ENCODE data around the gene PGP. TPM values are rescaled to one million over a fixed set of nuclear protein-coding genes. Genes with fewer than 3 reads are reported as not detected.

Gene PGP
- total RNA-seq, 4 donors from 2014 or later, result 2.6 to 14.4 (median 10.4) TPM

DNA sequence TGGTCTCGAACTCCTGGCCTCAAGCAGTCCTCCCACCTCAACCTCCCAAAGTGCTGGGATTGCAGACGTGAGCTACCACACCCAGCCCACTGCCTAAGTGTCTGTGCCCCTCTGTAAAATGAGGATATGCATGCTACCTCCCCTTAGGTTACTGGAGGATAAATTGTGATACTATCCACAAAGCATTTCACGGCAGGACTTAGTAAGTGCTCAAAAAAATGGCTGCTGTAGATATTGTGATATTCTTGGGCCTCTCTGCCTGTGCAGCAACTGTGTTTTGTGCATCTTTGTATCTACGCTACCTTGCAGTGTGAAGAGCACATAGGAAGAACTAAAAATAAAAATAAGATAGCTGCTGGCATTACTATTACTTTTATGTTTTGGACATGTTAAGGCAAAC, 16.4 kb downstream of the PGP start:
- no peak for DNase-seq
- Histone ChIP-seq H3K36me3 (no peaks in the 10 kb centered on the region), H3K4me3 (no peak overlapping the region), H3K4me1 (peaks cover 0 to 11% of the 10 kb centered on the region in 2 donors), H3K9me3 (no peaks in the 10 kb centered on the region), H3K27ac (no peak overlapping the region), H3K27me3 (peaks cover 6 to 13% of the 10 kb centered on the region in 2 donors)
- intact Hi-C loops (cut with DNase I; ENCODE audit: low total_unique reads), result no loop called here
- TF ChIP-seq, protein P1, sequence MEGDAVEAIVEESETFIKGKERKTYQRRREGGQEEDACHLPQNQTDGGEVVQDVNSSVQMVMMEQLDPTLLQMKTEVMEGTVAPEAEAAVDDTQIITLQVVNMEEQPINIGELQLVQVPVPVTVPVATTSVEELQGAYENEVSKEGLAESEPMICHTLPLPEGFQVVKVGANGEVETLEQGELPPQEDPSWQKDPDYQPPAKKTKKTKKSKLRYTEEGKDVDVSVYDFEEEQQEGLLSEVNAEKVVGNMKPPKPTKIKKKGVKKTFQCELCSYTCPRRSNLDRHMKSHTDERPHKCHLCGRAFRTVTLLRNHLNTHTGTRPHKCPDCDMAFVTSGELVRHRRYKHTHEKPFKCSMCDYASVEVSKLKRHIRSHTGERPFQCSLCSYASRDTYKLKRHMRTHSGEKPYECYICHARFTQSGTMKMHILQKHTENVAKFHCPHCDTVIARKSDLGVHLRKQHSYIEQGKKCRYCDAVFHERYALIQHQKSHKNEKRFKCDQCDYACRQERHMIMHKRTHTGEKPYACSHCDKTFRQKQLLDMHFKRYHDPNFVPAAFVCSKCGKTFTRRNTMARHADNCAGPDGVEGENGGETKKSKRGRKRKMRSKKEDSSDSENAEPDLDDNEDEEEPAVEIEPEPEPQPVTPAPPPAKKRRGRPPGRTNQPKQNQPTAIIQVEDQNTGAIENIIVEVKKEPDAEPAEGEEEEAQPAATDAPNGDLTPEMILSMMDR (IDR thresholded peaks at IDR 0.05), result no peak

DNA sequence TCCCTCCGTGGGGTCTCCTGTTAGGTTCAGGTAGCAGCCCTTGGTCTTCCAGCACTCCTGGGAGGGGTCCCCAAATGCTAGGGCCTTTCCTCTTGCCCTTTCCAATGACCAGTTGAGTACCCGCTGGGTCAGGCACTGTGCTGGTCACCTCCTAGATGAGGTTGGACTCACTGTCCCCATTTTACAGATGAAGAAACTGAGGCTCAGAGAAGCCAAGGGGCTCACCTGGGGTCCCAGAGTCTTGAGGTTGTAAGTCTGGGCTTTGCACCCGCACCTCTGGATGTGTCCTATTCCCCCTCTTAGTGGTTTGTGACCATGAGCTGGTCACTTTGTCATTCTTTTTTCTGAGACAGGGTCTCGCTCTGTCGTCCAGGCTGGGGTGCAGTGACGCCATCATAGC, 16.9 kb downstream of the PGP start:
- Histone ChIP-seq H3K36me3 (no peaks in the 10 kb centered on the region), H3K27ac (no peak overlapping the region), H3K9me3 (no peaks in the 10 kb centered on the region), H3K4me1 (peaks cover 0 to 11% of the 10 kb centered on the region in 2 donors), H3K27me3 (peaks cover 6 to 13% of the 10 kb centered on the region in 2 donors), H3K4me3 (no peak overlapping the region)
- DNase-seq, result no peak
- intact Hi-C loops (cut with DNase I; ENCODE audit: low total_unique reads), result no loop called here
- TF ChIP-seq, protein P1 (IDR thresholded peaks at IDR 0.05), result no peak

DNA sequence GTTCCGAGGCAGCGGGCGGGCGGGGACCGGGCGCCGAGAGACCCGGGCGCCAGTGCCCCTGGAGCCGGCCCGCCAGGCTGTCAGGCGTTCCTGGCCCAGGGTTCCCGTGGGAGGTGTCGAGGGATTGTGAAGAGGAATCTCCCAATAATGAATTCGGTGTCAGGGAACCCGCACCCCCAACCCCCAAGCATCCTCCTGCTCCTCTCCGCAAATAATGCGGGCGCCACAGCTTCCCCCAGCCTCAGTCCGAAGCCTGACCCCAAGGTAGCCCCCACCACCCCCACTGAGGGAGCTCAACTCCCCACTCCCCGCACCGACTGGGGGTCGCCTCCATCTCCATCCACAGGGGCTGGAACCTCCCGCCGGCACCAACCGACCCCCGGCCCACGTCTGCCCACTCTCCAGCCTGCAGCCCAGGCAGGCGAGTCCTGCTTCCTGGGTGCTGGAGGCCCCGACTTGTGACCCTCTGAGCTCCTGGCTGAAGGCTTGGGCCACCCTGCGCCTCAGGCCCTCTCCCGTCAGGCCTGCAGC, 17.6 kb downstream of the PGP start:
- H3K36me3 ChIP-seq, result no peaks in the 10 kb centered on the region
- intact Hi-C loops (cut with DNase I; ENCODE audit: low total_unique reads), result no loop called here

DNA sequence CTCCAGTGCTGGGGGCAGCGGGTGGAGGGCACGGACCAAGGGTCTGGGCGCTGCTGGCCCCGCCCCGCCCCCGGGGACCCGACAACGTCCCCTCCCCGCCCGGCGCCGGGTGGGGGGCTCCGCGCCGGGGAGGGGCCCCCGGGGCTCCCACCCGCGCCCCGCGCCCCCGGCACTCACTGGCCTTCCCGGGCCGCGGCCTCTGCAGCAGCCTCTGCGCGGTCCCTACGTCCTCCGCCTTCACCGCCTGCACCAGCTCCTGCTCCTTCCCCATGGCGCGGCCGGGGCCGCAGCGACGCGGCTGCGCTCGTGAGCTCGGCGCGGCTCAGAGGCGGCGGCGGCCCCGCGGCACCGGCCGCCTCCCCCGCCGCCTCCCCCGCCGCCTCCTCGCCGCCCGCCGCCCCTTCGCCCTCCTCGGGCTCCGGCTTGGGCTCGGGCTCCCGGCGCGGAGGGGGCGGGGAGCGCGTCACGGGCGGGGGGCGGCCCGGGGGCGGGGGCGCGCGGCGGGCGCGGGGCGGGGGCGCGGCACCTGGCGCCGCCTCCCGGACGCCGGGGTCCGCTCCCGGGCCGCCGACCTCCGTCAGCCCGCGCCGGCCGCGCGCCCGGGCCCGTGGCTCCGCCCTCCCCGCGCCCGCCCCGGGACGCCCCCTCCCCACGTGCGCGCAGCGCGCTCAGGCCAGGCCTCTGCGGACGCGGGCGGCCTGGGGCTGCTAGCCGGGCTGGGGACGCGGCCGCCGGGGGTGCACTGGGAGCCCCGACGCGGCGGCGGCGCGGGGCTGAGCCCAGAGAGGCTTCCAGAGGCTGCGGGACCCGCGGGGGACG, 18.3 kb downstream of the PGP start, which contains the start of gene CASKIN1:
TSS of gene CASKIN1 (minus strand) at position 444 of the 819 bp plus-strand sequence. CDS start at position 271, 173 bp downstream.
- TF ChIP-seq POLR2A (IDR thresholded peaks at IDR 0.05), result no peak
- TF ChIP-seq, protein P1 (IDR thresholded peaks at IDR 0.05), result no peak
- Histone ChIP-seq H3K4me1 (peaks cover 0 to 11% of the 10 kb centered on the region in 2 donors), H3K27ac (no peak within 1 kb of the TSS), H3K36me3 (no peaks in the 10 kb centered on the region), H3K27me3 (peaks cover 6 to 13% of the 10 kb centered on the region in 2 donors), H3K9me3 (no peaks in the 10 kb centered on the region), H3K4me3 (peak within 1 kb of the TSS in 1 of 2 donors; percentile 15)
- DNase-seq, result no peak
- intact Hi-C loops (cut with DNase I; ENCODE audit: low total_unique reads), result no loop called here

More for the DNA sequence above, 17.6 kb downstream of the PGP start:
- Histone ChIP-seq H3K9me3 (no peaks in the 10 kb centered on the region), H3K27ac (no peak overlapping the region), H3K4me3 (no peak overlapping the region), H3K27me3 (peaks cover 6 to 13% of the 10 kb centered on the region in 2 donors), H3K4me1 (peaks cover 0 to 11% of the 10 kb centered on the region in 2 donors)
- DNase-seq, result no peak
- no peak for TF ChIP-seq POLR2A (IDR thresholded peaks at IDR 0.05)
- TF ChIP-seq, protein P1 (IDR thresholded peaks at IDR 0.05), result no peak

Data from uterus (tissue), 4 donors.